Dermis blood vessel endothelial cell (primary cell): Measurements from ENCODE around the gene ADGRG6. TPM values are rescaled to one million over a fixed set of nuclear protein-coding genes. Genes with fewer than 3 reads are reported as not detected.
A peak's percentile ranks its signal among the peaks of the same experiment; 100 is the strongest.
"Not testable (repeated sequence)": the region's sequence is repeated elsewhere in the genome, so short reads cannot be mapped to it uniquely, and the experiment has no call there.

Experiments used
- DNase-seq: peaks from one replicate; pipeline ENCODE4 v3.0.0; 2010
- total RNA-seq: library from RNA; depleted of rRNA; stranded (reverse); fragments of >200 nt; gene quantifications from 2 replicates; pipeline ENCODE4 v1.2.3, GENCODE V29; 2014

The ADGRG6 gene
- 42.2 and 43.4 TPM in 2 replicates for total RNA-seq

DNA sequence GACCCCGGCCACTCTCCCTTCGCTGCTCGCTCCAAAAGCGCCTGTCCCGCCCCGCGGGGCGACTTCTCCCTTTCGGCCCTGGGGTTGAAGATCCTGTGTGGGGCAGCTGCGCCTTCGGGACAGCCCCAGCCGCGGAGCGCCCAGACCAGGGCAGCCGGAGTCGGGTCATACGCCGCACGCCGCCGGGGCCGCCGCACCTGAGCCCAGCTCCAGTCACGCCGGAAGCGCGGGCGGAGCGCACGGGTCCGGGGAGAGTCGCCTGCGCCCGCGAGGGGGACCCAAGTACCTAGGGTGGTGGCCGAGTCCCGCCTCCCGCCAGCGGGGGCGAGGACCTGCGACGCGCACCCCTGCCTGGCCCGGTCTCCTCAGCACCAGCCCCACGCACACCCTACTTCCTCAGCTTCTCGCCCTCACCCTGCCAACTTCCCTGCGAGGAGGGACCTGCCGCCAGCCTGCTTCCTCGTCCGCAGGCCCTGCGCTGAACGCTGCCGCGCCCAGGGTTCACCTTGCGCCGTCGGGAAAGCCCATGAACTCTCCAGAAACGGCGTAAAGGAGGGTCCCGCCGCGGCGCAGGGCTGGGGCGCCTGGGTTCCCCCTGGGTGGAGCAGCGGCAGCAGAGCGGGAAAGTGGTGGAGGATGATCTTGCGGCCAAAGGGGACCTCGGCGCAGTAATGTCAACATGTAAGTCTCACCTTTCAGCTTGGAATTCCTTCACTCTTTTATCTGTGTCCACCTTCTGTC lies at the start of gene ADGRG6:
ADGRG6 (plus strand) TSS at position 357 of the 741 bp plus-strand sequence; CDS start at position 680, 323 bp downstream.
- DNase-seq = peak; percentile 70

DNA sequence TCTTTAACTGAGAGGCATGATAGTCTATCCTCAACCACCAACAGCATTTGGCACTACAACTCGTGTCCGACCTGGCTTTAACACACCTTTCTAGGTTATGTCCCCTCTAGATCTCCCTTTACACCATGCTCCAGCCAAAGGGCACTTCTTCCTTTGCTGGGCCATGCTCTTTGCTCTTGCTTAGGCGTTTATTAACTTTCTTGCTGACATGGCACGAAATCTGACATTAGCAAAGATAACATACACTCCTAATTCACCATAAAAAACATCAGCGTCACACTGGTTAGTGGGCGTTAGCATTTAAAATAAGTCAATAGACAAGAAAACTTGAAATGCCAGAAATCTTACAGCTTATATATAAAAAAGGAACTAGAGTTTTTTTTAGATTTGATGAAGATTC lies 47.3 kb upstream of the ADGRG6 start:
- DNase-seq = no peak

DNA sequence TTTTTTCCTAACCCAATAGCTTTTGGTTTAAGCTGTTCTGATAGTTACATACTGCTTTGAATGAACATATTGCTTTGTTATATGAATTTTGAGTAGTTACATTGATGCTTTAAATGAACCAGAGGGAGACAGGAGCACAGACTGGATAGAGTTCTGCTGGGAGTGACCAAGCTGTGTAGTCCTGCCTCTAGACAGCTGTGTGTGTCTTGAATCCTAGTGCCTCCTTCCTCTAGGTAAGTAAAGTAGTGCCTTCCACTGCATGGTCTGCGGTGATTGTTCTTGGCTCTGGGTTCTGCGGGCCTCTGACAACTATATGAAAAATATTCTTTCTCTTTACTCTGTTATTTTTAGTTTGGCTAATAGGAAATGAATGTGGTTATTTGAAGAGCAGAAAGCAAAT lies 46.0 kb upstream of the ADGRG6 start:
- peak; percentile 5 for DNase-seq

DNA sequence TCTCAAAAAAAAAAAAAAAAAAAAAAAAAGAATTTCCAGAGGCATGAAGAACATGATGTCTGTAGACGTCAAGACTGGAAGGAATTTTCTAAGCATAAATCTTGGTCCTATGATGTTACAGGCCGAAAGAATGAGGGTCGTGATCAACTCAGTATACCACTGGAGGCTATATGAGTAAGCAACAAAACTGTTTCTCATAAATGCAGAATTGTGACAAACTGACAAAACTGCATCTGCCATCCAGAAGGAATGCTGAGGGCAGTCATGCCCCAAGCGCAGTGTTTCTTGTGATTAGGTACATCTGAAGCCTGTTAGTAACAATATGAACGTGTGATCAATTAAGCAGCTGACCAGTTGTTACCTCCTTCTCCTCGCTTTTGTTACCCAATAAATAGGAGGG lies 43.5 kb upstream of the ADGRG6 start:
- no peak for DNase-seq

DNA sequence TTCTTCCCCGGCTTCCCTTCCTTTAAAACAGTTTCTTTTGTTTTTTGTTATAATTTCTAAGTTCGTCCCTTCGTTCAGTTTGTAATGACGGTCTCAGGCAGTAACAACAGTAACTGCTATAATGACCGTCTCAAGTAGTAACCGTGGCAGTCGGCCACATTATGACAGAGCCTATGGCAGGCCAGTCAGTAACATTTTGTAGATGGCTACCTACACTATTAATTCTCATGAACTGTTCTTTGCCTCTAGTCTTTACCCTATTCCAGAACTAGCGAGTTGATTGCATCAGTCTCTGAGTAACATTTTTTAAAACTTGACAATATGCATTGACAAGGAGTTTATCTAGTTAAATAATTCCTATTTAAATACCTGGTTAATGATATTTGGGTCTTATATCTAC lies 43.0 kb upstream of the ADGRG6 start:
- no peak for DNase-seq

DNA sequence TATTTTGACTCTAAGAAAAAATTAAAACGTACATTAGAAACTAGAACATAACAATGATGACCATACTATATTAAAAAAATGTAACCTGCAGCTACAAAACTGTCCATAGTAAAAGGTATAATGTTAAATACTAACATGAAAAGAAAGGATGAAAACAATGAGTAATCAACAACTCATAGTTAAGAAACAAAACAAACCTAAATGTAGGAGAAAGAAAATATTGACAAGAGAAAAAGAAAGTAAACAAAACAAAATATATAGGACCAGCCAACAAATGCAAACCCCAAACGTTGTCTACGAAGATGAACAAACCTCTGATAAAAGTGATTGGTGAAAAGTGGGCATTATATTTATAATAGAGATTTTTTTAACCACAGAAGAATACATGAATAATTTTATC lies 41.1 kb upstream of the ADGRG6 start:
- no peak for DNase-seq

DNA sequence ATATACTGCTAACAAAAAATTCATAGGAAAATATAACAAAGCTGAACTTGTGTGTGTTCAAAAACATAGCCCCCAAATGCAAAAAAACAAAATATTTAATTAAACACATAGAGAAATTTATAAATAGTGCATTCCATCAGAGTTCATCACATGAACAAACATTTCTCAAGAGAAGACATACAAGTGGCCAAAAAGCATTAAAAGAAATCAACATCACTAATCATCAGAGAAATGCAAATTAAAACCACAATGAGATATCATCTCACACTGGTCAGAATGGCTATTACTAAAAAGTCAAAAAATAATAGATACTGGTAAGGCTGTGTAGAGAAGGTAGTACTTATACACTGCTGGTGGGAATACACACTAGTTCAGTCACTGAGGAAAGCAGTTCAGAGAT lies 39.6 kb upstream of the ADGRG6 start:
- DNase-seq = no peak

DNA sequence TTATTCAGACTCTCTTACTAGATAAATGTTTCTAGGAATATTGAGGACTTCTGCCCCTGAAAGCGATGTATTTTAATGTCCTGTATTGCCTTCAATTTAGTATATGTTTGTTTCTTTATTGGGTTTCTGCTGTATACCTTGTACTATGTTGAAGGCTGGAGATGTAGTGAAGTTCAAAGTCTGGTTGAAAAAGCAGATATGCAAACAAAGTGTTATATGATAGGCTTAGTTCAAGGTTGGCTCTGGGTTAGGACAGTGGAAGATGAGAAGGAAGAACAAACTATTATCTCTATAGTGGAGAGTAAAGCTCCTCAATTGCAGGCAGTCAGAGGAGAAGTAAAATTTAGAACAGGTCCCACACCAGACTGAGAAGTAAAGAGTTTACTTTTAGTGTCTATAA lies 36.3 kb upstream of the ADGRG6 start:
- no peak for DNase-seq

DNA sequence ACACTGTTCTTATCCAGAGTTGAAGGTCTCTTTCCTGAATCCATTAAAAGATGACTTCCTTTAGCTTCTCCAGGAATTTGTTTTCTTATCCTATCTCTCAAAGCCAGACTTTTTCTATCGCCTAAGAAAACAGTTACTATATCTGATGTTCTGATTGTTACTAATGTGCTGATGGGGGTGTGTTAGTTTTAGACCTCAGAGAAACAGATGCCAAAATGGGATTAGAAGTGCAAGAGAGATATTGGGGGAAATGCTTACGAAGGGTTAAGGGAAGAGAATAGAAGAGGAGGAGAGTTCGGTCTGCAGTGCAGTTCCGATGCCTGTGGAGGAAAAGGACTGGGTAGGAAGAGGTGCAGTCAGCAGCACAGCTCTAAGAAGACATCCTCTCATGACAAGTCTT lies 35.7 kb upstream of the ADGRG6 start:
- no peak for DNase-seq

DNA sequence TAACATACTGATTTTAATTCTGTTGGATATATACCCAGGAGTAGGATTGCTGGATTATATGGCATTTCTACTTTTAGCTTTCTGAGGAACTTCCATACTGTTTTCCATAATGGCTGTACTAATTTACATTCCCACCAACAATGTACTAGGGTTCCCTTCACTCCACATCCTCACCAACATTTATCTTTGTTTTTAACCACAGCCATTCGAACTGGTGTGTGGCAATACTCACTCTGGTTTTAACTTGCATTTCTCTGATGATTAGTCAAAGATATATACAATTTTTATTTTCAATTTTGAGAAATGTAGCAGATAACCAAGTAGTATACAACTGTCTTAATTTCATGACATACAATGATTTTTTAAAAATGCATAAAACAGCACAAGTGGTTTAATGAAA lies 30.3 kb upstream of the ADGRG6 start:
- no peak for DNase-seq

DNA sequence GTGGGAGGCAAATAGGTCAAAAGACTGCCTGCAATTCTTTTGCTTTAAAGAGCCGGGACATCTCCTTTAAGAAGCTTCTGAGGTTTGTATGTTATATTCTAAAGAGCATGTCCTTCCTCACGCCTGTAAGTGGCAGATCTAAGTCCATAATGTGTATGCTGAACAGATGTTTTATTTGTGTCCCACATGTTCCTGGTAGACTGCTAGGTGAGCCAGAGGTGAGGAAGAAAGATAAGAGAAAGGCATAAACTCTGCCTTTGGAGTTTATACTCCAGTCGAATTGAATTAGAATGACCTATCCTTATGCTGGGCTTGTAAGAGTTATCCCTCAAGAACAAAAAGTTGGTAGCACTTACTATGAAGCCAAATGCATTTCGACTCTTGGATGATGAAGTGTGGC lies 27.2 kb upstream of the ADGRG6 start:
- no peak for DNase-seq

DNA sequence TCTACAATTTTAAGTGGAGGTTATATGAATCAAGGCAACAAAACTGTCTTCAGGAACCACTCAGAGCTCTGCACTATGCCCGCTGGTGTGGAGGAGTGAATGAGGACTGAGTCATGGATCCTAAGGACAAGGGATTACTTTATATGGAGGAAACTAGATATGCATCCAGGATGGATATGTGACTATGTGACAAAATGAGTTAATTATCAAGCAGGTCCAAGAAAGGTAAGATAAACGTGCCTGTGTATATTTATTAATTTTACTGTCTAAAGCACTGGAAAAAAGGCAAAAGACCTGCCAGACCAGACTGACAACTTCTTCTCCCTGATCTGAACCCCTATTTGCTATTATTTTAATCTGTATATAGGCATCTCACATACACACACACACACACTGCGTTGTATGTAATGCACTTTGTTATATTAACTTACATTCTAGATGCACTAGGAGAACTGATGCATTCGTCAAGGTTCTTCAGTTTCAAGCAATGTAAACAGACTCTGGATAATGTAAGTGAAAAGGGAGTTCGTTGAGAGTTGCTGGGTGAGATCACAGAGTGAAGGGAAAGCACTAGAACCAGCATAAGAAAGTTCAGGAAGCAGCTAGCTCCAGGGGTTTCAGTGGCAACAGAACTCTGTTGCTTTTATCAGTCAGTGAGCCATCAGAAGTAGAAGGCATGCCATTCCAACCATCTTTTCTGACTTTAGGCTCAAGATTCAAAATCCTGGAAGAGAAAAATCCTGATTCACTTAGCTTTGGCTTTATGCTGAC lies 26.4 kb upstream of the ADGRG6 start:
- DNase-seq = peak; percentile 18

DNA sequence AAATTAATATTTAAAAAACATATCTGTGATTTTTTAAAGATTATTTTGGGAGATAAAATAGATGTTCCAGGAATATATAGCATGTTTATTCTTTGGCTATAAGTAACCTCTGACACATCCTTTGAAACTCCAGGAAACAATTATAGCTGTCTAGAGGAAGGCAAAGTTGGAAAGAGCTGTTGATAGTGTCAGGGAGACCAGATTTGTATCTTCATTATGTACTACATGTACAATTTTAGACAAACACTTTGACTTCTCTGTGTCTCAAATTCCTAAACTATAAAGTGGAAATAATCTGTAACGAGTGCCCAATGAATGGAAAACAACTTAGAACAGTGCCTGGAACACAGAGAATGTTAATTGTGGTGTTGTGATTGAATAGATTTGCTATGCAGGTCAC lies 25.6 kb upstream of the ADGRG6 start:
- peak; percentile 38 for DNase-seq

DNA sequence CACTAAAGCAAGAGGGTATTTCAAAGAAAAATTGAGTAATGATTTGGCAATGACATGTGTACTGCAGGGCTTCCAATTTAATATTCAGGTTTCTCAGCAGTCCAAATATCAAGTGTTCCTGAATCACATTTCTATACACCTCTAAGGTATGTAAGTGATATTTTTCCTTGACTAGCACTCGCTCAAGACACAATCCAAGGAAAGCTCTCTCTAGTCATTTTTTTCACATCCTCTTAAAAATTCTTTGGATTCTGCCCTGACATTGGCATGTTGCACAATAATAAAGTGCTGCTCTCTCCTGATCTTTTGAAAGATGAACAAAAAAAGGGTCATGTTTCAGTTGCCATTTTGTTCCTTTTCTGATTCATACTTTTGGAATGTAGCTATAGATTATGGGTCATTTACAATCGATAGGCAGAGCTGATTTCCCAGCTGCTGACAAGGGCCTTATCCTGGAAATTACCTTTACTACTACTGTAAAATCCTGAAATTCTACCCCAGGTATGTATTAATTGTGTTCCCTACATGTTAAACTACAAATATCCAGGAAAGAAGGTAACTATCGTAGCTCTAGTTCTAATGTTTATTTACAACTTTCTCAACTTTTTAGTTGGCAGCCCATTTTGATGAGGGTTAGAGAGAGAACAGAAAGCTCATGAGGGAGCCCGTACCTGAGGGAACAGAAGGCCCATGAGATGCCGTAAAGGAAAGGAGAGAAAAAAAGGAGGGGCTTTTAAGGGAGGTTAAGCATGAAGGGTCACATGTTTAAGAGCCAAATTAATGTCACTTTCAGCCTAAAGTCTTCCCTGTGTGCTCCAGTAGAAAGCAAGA lies 22.2 kb upstream of the ADGRG6 start:
- DNase-seq = peak; percentile 10

DNA sequence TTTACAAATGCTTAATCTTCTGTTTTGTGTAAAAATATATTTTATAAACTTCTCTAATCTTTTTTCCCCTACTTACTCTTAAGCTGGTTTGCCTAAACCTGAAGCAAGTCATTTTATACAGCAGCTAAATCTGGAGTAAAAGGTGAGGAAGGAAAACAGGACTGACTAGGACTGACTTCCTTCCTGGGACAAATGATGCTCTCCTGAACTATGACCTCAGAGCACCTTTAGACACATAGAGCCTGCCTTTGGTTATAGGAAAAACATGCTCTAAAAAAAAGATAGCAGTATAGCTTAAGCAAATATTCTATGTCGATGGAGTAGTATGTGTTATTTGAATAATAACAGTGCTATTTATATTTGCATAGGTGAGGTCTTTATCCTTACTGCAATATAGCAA lies 21.5 kb upstream of the ADGRG6 start:
- no peak for DNase-seq

DNA sequence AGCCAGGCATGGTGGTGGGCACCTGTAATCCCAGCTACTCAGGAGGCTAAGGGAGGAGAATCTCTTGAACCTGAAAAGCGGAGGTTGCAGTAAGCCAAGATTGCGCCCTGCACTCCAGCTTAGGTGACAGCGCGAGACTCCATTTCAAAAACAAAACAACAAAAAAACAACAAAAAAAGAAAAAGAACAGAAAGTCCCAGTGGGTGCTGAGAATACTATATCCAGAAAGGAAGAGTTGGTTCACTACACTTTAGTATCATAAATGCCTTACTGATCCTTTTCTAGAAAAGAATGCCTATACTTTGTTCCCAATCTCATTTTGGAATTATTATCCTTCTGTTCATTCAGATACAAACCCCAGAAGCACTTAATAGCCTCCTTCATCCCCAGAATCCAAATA lies 20.9 kb upstream of the ADGRG6 start:
- no peak for DNase-seq

DNA sequence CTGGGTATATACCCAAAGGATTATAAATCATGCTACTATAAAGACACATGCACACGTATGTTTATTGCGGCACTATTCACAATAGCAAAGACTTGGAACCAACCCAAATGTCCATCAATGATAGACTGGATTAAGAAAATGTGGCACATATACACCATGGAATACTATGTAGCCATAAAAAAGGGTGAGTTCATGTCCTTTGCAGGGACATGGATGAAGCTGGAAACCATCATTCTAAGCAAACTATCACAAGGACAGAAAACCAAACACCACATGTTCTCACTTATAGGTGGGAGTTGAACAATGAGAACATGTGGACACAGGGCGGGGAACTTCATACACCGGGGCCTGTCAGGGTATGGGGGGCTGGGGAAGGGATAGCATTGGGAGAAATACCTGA lies 18.7 kb upstream of the ADGRG6 start:
- not testable (repeated sequence) for DNase-seq

DNA sequence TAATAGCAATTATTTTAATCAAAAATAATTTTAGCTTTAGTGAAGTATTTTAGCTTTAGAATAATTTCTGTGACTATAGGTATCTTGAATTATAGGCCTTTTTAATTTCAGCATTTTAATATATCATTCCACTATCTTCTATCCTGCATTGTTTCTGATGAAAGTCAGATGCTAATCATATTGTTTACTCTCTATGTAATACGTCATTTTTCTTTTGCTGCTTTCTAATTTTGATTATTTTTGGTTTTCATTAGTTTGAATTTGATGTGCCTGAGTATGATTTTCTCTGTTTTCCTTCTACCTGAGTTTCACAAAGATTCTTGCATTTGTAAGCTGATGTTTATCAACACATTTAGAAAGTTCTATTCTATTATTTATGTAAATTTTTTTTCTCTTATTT lies 17.4 kb upstream of the ADGRG6 start:
- no peak for DNase-seq

DNA sequence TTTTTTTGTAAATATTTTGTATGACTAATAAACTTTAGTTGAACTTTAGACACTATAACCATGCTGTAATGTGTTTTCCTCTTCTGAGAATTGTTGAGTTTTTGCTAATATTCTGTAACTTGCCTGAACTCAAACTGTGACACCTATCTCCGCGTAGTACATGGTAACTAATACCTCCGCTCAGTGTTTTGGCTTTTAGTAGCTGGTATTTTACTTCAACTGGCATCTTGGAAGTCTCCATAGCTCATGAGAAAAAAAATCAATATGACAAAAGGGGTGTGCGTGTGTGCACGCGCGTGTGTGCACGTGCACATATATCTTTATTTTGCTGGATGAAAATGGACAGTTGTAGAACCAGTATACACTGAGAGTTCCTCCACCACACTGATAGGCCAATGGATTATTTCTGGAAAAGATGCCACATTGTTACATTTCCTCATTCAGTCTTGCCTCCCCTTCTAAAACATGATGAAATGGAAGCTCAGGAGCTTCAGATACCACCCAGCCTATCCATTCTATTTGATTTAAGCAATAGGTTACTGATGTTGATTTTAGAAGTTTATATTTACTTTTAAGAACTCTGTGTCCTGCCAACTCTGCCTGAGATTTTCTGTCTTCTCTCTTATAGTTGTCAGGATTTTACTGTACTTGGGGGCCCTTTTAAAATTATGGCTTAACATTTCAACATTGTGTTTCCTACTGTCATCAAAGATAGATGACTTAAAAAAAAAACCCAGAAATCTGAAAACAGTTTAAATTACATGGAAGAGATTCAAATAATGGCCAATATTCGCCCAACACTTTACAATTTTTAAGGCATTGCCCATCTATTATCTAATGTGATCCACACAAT lies 16.3 kb upstream of the ADGRG6 start:
- no peak for DNase-seq

DNA sequence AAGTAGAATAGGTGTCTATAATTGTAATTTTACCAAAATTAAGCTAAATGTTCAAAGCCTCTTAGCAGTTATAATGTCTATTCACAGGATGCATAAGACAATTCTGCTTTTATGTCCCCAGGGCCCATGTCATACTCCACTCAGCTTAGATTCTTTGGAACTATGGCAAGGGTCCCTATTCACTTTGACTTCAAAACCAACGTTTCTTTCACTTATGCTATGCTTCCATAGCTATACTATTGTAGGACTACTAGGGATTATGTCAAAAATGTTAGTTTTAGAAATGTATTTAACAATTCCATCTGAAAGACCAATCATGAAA lies 15.8 kb upstream of the ADGRG6 start:
- DNase-seq = no peak

DNA sequence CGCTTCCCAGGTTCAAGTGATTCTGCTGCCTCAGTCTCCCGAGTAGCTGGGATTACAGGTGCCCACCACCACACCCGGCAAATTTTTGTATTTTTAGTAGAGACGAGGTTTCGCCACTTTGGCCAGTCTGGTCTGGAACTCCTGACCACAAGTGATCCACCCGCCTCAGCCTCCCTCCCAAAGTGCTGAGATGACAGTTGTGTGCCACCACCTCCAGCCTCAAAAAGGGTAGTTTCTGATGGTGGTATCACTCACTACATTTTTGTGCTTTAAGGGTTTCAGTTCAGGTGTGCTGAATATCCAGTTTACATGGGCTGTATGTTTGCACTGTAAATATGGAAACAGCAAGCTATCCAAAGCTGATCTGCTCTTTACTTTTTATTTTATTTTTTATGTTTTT lies 12.1 kb upstream of the ADGRG6 start:
- no peak for DNase-seq

DNA sequence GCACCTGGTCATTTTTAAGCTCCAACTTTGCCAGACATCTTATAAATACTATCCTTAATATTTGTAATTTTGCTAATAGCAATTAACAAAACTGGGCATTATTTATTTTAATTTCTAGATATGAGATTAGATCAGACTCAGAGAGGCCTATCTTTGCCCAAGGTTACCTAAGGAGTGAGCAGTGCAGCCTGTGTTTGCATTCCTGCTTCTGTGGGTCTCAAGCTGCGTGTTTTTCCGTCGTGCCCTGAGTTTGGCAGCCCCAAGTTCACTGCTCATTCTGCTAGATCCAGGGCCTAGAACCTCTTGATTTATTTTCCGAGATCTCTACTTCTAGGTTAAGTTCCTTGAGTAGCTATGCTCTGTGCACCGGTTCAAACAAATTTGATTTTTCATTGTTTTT lies 11.0 kb upstream of the ADGRG6 start:
- no peak for DNase-seq

DNA sequence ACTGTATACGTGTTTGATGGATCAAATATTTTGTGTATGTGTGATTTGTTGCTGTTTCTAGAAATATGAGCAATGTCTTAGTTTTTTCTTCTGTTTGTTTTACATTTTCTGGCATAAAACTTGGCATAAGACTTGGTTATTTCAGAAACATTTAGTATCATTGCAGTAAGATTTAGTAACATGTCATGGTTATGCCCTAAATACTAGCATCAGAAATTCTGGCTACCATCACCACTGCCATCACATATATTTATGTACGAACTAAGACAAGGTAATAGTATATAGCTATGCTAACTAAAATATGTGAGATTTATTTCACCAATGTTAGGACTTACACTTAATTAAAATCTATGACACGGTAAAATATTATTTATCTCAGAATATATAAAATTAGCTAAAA lies 10.3 kb upstream of the ADGRG6 start:
- DNase-seq = no peak
